HepG2 (cell line): ENCODE data around the gene MC1R. TPM values are rescaled to one million over a fixed set of nuclear protein-coding genes. Genes with fewer than 3 reads are reported as not detected.

Experiments
- EP300 ChIP-seq, 3 experiments: sonication (generic) in 1 of 3; formaldehyde crosslinking in 1 of 3; IDR thresholded peaks; 2 replicates each; pipeline versions ENCODE4 v1.5.1 to v1.6.1; 2011 to 2020; ENCODE audit warnings: low read depth in 2 of 3, low read length in 2 of 3, borderline replicate concordance in 1 of 3, improper control_type of control experiment in 1 of 3, mild to moderate bottlenecking in 1 of 3, missing genetic modification reagents in 1 of 3, moderate library complexity in 1 of 3
- FOSL1 ChIP-seq: sonication (generic); formaldehyde crosslinking; IDR thresholded peaks from 2 replicates; pipeline ENCODE4 v1.9.0; 2021; ENCODE audit warnings: missing genetic modification reagents, borderline replicate concordance
- GATA4 ChIP-seq: sonication (generic); IDR thresholded peaks from 2 replicates; pipeline ENCODE4 v1.6.1; 2016; ENCODE audit warnings: antibody characterized with exemption, low read depth, borderline replicate concordance
- KDM6A ChIP-seq: IDR thresholded peaks from 2 replicates; pipeline ENCODE4 v1.6.1; 2016; ENCODE audit warnings: low read depth
- PAWR ChIP-seq: sonication (generic); formaldehyde crosslinking; IDR thresholded peaks from 2 replicates; pipeline ENCODE4 v1.4.0; 2020; ENCODE audit warnings: missing genetic modification reagents, mild to moderate bottlenecking, borderline replicate concordance
- PITX1 ChIP-seq: sonication (generic); formaldehyde crosslinking; IDR thresholded peaks from 2 replicates; pipeline ENCODE4 v1.5.1; 2020; ENCODE audit warnings: mild to moderate bottlenecking, missing genetic modification reagents
- POLR2G ChIP-seq: fragments of 200-400 bp; formaldehyde crosslinking; IDR thresholded peaks from 2 replicates; pipeline ENCODE4 v1.6.1; 2018; ENCODE audit warnings: mild to moderate bottlenecking, low read depth, low read length, moderate library complexity
- SKIL ChIP-seq: sonication (generic); formaldehyde crosslinking; IDR thresholded peaks from 2 replicates; pipeline ENCODE4 v1.8.0; 2022; ENCODE audit warnings: missing genetic modification reagents, mild to moderate bottlenecking, moderate library complexity, borderline replicate concordance
- SOX13 ChIP-seq, 3 experiments: fragments of 450-650 bp in 1 of 3; sonication (generic) in 1 of 3; formaldehyde crosslinking in 1 of 3; IDR thresholded peaks in 2 of 3; conservative IDR thresholded peaks in 1 of 3; 2 replicates each; pipeline versions ENCODE4 v1.5.0 to v1.6.1; 2016 to 2020; ENCODE audit warnings: antibody characterized with exemption in 1 of 3, mild to moderate bottlenecking in 1 of 3, missing compliant biosample characterization in 1 of 3, missing genetic modification reagents in 1 of 3, moderate library complexity in 1 of 3
- TBX3 ChIP-seq: fragments of 450-650 bp; IDR thresholded peaks from 2 replicates; pipeline ENCODE4 v1.6.1; 2017; ENCODE audit warnings: antibody characterized with exemption, mild to moderate bottlenecking, inconsistent platforms, borderline replicate concordance
- ZNF12 ChIP-seq: sonication (generic); formaldehyde crosslinking; IDR thresholded peaks from 2 replicates; pipeline ENCODE4 v1.5.0; 2020; ENCODE audit warnings: missing genetic modification reagents
- ZNF619 ChIP-seq: sonication (generic); formaldehyde crosslinking; IDR thresholded peaks from 2 replicates; pipeline ENCODE4 v1.4.0; 2020; ENCODE audit warnings: mild to moderate bottlenecking, missing genetic modification reagents
- ZNF720 ChIP-seq: sonication (generic); formaldehyde crosslinking; IDR thresholded peaks from 2 replicates; pipeline ENCODE4 v1.4.0; 2020; ENCODE audit warnings: missing genetic modification reagents
- ZNF776 ChIP-seq: sonication (generic); formaldehyde crosslinking; IDR thresholded peaks from 2 replicates; pipeline ENCODE4 v1.4.0; 2020; ENCODE audit warnings: mild to moderate bottlenecking, missing genetic modification reagents
- ZSCAN22 ChIP-seq: sonication (generic); formaldehyde crosslinking; IDR thresholded peaks from 2 replicates; pipeline ENCODE4 v1.4.0; 2020; ENCODE audit warnings: mild to moderate bottlenecking, missing genetic modification reagents
- polyA plus RNA-seq, 8 experiments: library from polyadenylated mRNA; depleted of rRNA in 3 of 8; stranded (reverse) in 7 of 8; unstranded in 1 of 8; fragments of >200 nt; fragmentation: Illumina TruSeq in 4 of 8; extraction: Trizol in 4 of 8; gene quantifications; 2 replicates each; pipeline versions ENCODE4 v1.2.1 to v1.2.3, GENCODE V29; 2011 to 2016; ENCODE audit warnings: low read depth in 4 of 8, missing spikeins in 1 of 8, mixed read lengths in 1 of 8; ENCODE audit not compliant: insufficient read depth in 1 of 8
- total RNA-seq, 5 experiments: library from RNA; depleted of rRNA; stranded (reverse); fragments of >200 nt; fragmentation: Illumina TruSeq; extraction: Trizol; gene quantifications; 2 replicates each; pipeline ENCODE4 v1.2.3, GENCODE V29; 2016; ENCODE audit warnings: low read depth in 1 of 5
- TF ChIP-seq, protein P1 (sequence below): IDR thresholded peaks from 2 replicates; pipeline ENCODE4 v1.6.1; 2016; ENCODE audit warnings: missing compliant biosample characterization, missing genetic modification reagents, borderline replicate concordance
- TF ChIP-seq, protein P2 (sequence below): sonication (generic); formaldehyde crosslinking; IDR thresholded peaks from 2 replicates; pipeline ENCODE4 v1.8.0; 2023; ENCODE audit warnings: mild to moderate bottlenecking, missing genetic modification reagents
- TF ChIP-seq, protein P3 (sequence below): sonication (generic); formaldehyde crosslinking; IDR thresholded peaks from 2 replicates; pipeline ENCODE4 v1.4.0; 2020; ENCODE audit warnings: missing genetic modification reagents

MC1R gene
- total and polyA plus RNA-seq, 2 of the 13 experiments (the other 11 are each of a cell fraction or from before 2014, with no cell fraction given) = 9.1 to 14.8 TPM

DNA sequence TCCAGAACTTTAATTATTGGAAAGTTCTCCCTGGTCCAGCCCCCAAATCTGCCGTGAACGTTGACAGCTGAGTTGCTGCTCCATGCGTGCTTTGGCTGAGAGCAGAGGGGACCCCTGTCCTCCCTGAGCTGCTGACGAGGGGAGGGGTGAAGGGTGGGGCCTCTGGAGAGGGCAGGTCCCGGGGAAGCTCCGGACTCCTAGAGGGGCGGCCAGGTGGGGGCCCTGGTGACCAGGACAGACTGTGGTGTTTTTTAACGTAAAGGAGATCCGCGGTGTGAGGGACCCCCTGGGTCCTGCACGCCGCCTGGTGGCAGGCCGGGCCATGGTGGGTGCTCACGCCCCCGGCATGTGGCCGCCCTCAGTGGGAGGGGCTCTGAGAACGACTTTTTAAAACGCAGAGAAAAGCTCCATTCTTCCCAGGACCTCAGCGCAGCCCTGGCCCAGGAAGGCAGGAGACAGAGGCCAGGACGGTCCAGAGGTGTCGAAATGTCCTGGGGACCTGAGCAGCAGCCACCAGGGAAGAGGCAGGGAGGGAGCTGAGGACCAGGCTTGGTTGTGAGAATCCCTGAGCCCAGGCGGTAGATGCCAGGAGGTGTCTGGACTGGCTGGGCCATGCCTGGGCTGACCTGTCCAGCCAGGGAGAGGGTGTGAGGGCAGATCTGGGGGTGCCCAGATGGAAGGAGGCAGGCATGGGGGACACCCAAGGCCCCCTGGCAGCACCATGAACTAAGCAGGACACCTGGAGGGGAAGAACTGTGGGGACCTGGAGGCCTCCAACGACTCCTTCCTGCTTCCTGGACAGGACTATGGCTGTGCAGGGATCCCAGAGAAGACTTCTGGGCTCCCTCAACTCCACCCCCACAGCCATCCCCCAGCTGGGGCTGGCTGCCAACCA is at the start of gene MC1R (continued):
- TF ChIP-seq POLR2G (peak; percentile 88), GATA4 (peak; percentile 47; the same call in 1 of the 2 replicates), SOX13 (IDR thresholded peaks at IDR 0.05) (no peak), SOX13 (CRISPR knock-in tag; conservative IDR thresholded peaks at IDR 0.05 in 1 of 2, IDR thresholded peaks at IDR 0.05 in 1 of 2) (peak in 1 of 2 experiments; percentile 77; a peak in 2 of 4 replicates), ZNF619 (CRISPR knock-in tag) (peak; percentile 42; the same call in 1 of the 2 replicates), TBX3 (no peak), PAWR (no peak), ZNF12 (CRISPR knock-in tag) (peak; percentile 50; the same call in 1 of the 2 replicates), FOSL1 (no peak), ZNF720 (CRISPR knock-in tag) (no peak), KDM6A (CRISPR knock-in tag) (no peak), PITX1 (CRISPR knock-in tag) (peak; percentile 83), ZNF776 (peak; percentile 79; the same call in 1 of the 2 replicates), ZSCAN22 (no peak), SKIL (peak; percentile 74), EP300 (IDR thresholded peaks at IDR 0.05; ENCODE audit: low read depth in 2 of 2, low read length in 2 of 2) (peak in 1 of 2 experiments; percentile 41; a peak in 1 of 4 replicates), EP300 (CRISPR knock-in tag; IDR thresholded peaks at IDR 0.05; ENCODE audit: borderline replicate concordance) (peak; percentile 71)
- TF ChIP-seq, protein P1, sequence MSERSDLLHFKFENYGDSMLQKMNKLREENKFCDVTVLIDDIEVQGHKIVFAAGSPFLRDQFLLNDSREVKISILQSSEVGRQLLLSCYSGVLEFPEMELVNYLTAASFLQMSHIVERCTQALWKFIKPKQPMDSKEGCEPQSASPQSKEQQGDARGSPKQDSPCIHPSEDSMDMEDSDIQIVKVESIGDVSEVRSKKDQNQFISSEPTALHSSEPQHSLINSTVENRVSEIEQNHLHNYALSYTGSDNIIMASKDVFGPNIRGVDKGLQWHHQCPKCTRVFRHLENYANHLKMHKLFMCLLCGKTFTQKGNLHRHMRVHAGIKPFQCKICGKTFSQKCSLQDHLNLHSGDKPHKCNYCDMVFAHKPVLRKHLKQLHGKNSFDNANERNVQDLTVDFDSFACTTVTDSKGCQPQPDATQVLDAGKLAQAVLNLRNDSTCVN (CRISPR knock-in tag) = peak; percentile 52
- TF ChIP-seq, protein P2, sequence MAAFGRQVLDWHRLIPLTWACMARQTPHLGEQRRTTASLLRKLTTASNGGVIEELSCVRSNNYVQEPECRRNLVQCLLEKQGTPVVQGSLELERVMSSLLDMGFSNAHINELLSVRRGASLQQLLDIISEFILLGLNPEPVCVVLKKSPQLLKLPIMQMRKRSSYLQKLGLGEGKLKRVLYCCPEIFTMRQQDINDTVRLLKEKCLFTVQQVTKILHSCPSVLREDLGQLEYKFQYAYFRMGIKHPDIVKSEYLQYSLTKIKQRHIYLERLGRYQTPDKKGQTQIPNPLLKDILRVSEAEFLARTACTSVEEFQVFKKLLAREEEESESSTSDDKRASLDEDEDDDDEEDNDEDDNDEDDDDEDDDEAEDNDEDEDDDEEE (CRISPR knock-in tag) = peak; percentile 92; the same call in 1 of the 2 replicates
- TF ChIP-seq, protein P3, sequence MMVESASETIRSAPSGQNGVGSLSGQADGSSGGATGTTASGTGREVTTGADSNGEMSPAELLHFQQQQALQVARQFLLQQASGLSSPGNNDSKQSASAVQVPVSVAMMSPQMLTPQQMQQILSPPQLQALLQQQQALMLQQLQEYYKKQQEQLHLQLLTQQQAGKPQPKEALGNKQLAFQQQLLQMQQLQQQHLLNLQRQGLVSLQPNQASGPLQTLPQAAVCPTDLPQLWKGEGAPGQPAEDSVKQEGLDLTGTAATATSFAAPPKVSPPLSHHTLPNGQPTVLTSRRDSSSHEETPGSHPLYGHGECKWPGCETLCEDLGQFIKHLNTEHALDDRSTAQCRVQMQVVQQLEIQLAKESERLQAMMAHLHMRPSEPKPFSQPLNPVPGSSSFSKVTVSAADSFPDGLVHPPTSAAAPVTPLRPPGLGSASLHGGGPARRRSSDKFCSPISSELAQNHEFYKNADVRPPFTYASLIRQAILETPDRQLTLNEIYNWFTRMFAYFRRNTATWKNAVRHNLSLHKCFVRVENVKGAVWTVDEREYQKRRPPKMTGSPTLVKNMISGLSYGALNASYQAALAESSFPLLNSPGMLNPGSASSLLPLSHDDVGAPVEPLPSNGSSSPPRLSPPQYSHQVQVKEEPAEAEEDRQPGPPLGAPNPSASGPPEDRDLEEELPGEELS (CRISPR knock-in tag) = peak; percentile 59
